K562 (cell line): Measurements from ENCODE around the gene CLIC3. TPM values are rescaled to one million over a fixed set of nuclear protein-coding genes. Genes with fewer than 3 reads are reported as not detected.

Experiments
- ATAC-seq: fragments of 200-7000 bp; cut with Tn5 transposase; 3 replicates; pipeline ENCODE4 v1.9.1; 2020; ENCODE audit warnings: moderate library complexity
- BruUV-seq: library from RNA; stranded (reverse); fragments of 400-500 nt; replicated peaks from 2 replicates; lab custom pipeline; 2021; lab: Mats Ljungman, UMichigan
- CTCF ChIA-PET: fragments of 300-600 bp; formaldehyde crosslinking; extraction: SDS; loops from one replicate; lab custom pipeline; 2021; ENCODE audit warnings: low intra/inter-chr PET ratio; lab: Yijun Ruan, JAX
- POLR2A ChIA-PET: fragments of 300-600, 350-650 bp; sonication (Branson Sonifier 250); formaldehyde crosslinking; extraction: SDS; loops from one replicate; lab custom pipeline; 2021; ENCODE audit warnings: antibody characterized with exemption, inconsistent platforms; lab: Yijun Ruan, JAX
- DNase-seq, 4 experiments: peaks; one replicate each; pipeline versions ENCODE4 v3.0.0 to v3.0.0-alpha.2; 2011 to 2018; ENCODE audit warnings: low spot score in 3 of 4, mixed read lengths in 3 of 4; ENCODE audit errors: extremely low read depth in 1 of 4
- FAIRE-seq: peaks from 2 replicates; lab custom pipeline; 2011; peaks lifted over from hg19 to GRCh38; lab: Jason Lieb, UNC
- H2AFZ ChIP-seq: 2 replicates; pipeline ENCODE4 v1.6.0; 2011; ENCODE audit warnings: low read depth, low read length, control low read depth, inconsistent platforms
- H3K27ac ChIP-seq: fragments of 200-600 bp; 3 replicates; pipeline ENCODE4 v1.8.0; 2011; ENCODE audit warnings: low read depth, mild to moderate bottlenecking, control low read depth, inconsistent platforms, low read length, moderate library complexity, mixed read lengths; ENCODE audit errors: extremely low read depth
- H3K27me3 ChIP-seq, 2 experiments: fragments of 300-600 bp in 1 of 2; 2 replicates in 1 of 2; 3 replicates in 1 of 2; pipeline versions ENCODE4 v1.6.0 to v1.8.0; 2011; ENCODE audit warnings: inconsistent platforms in 2 of 2, low read length in 2 of 2, mild to moderate bottlenecking in 1 of 2, mixed read lengths in 1 of 2, moderate library complexity in 1 of 2; ENCODE audit not compliant: control insufficient read depth in 2 of 2, insufficient read depth in 2 of 2
- H3K36me3 ChIP-seq: fragments of 300-600 bp; 3 replicates; pipeline ENCODE4 v1.8.0; 2011; ENCODE audit warnings: mild to moderate bottlenecking, low read length, inconsistent platforms; ENCODE audit not compliant: control insufficient read depth, insufficient read depth
- H3K4me1 ChIP-seq, 2 experiments: fragments of 200-600 bp in 1 of 2; replicated peaks in 1 of 2; 2 replicates in 1 of 2; 3 replicates in 1 of 2; pipeline versions ENCODE4 v1.5.1 to v1.8.0; 2011; ENCODE audit warnings: inconsistent platforms in 2 of 2, low read length in 2 of 2, mild to moderate bottlenecking in 1 of 2, mixed read lengths in 1 of 2, moderate library complexity in 1 of 2; ENCODE audit not compliant: control insufficient read depth in 2 of 2, insufficient read depth in 2 of 2
- H3K4me2 ChIP-seq: 2 replicates; pipeline ENCODE4 v1.6.1; 2011; ENCODE audit warnings: low read length, control low read depth, inconsistent platforms, mixed read lengths; ENCODE audit not compliant: insufficient read depth
- H3K4me3 ChIP-seq: fragments of 200-600 bp; sonication (generic), shearing (Covaris generic); 2 replicates; pipeline ENCODE4 v1.5.1; 2016; ENCODE audit warnings: control low read depth, inconsistent platforms
- H3K79me2 ChIP-seq: fragments of 200-600 bp; 3 replicates; pipeline ENCODE4 v1.8.0; 2011; ENCODE audit warnings: low read length, inconsistent platforms; ENCODE audit not compliant: control insufficient read depth, insufficient read depth
- H3K9ac ChIP-seq, 2 experiments: 2 replicates each; pipeline versions ENCODE4 v1.6.0 to v1.6.1; 2011; ENCODE audit warnings: low read depth in 2 of 2, low read length in 2 of 2, control low read depth in 1 of 2, inconsistent platforms in 1 of 2, mild to moderate bottlenecking in 1 of 2, mixed read lengths in 1 of 2; ENCODE audit not compliant: insufficient read depth in 1 of 2
- H3K9me1 ChIP-seq: one replicate; pipeline ENCODE4 v1.6.0; 2011; ENCODE audit warnings: inconsistent platforms, mild to moderate bottlenecking, low read length, moderate library complexity; ENCODE audit not compliant: control insufficient read depth, insufficient read depth
- H3K9me3 ChIP-seq: replicated peaks from 2 replicates; pipeline ENCODE4 v1.5.1; 2011; ENCODE audit warnings: low read depth, low read length, inconsistent platforms; ENCODE audit not compliant: control insufficient read depth, insufficient read depth
- H4K20me1 ChIP-seq: replicated peaks from 2 replicates; pipeline ENCODE4 v1.6.1; 2011; ENCODE audit warnings: low read length, inconsistent platforms, mixed read lengths; ENCODE audit not compliant: control insufficient read depth, insufficient read depth
- ATF7 ChIP-seq: fragments of 450-650 bp; IDR thresholded peaks from 2 replicates; pipeline ENCODE4 v1.7.1; 2014; ENCODE audit warnings: mild to moderate bottlenecking, moderate library complexity
- BRD9 ChIP-seq: fragments of 450-650 bp; IDR thresholded peaks from 2 replicates; pipeline ENCODE4 v1.6.1; 2018; ENCODE audit warnings: low read depth; ENCODE audit not compliant: partially characterized antibody
- DPF2 ChIP-seq: fragments of 450-650 bp; IDR thresholded peaks from 2 replicates; pipeline ENCODE4 v1.6.1; 2016
- E2F8 ChIP-seq: fragments of 450-650 bp; IDR thresholded peaks from 2 replicates; pipeline ENCODE4 v1.7.1; 2018; ENCODE audit warnings: mild to moderate bottlenecking, low read depth; ENCODE audit not compliant: partially characterized antibody
- ESRRA ChIP-seq: fragments of 450-650 bp; IDR thresholded peaks from 2 replicates; pipeline ENCODE4 v1.6.1; 2014; ENCODE audit warnings: low read depth, mild to moderate bottlenecking, moderate library complexity, borderline replicate concordance
- FOXJ2 ChIP-seq: fragments of 200-800 bp; sonication (Bioruptor generic); IDR thresholded peaks from 2 replicates; pipeline ENCODE4 v1.6.1; 2016; ENCODE audit warnings: missing genetic modification characterization, missing compliant biosample characterization
- HDAC2 ChIP-seq: fragments of 450-650 bp; IDR thresholded peaks from 2 replicates; pipeline ENCODE4 v1.6.1; 2016; ENCODE audit warnings: mild to moderate bottlenecking
- HNRNPH1 ChIP-seq: fragments of 200-400 bp; formaldehyde crosslinking; optimal IDR thresholded peaks from 2 replicates; pipeline ENCODE3; 2017; ENCODE audit warnings: low read depth, mild to moderate bottlenecking, low read length, moderate library complexity
- KLF6 ChIP-seq: fragments of 250-450 bp; sonication (Bioruptor Pico); IDR thresholded peaks from 2 replicates; pipeline ENCODE4 v1.4.0; 2020; ENCODE audit warnings: mild to moderate bottlenecking, moderate library complexity, borderline replicate concordance
- NONO ChIP-seq, 2 experiments: fragments of 200-400 bp in 1 of 2; fragments of 450-650 bp in 1 of 2; formaldehyde crosslinking in 1 of 2; IDR thresholded peaks; 2 replicates each; pipeline ENCODE4 v1.6.1; 2017; ENCODE audit warnings: low read depth in 2 of 2, mild to moderate bottlenecking in 2 of 2, moderate library complexity in 2 of 2, low read length in 1 of 2
- POU5F1 ChIP-seq: fragments of 150-350 bp; IDR thresholded peaks from 2 replicates; pipeline ENCODE4 v1.6.1; 2014; ENCODE audit warnings: borderline replicate concordance, low read length, low read depth, mild to moderate bottlenecking; ENCODE audit not compliant: partially characterized antibody
- RBM14 ChIP-seq: fragments of 200-400 bp; formaldehyde crosslinking; IDR thresholded peaks from 2 replicates; pipeline ENCODE4 v1.6.1; 2018; ENCODE audit warnings: low read depth, mild to moderate bottlenecking, low read length, moderate library complexity, borderline replicate concordance; ENCODE audit not compliant: insufficient read depth
- RBM39 ChIP-seq: fragments of 200-400 bp; formaldehyde crosslinking; optimal IDR thresholded peaks from 2 replicates; pipeline ENCODE3; 2018; ENCODE audit warnings: low read depth, low read length
- SP1 ChIP-seq: sonication (generic); formaldehyde crosslinking; IDR thresholded peaks from 2 replicates; pipeline ENCODE4 v1.8.1; 2022; ENCODE audit warnings: mild to moderate bottlenecking, missing genetic modification reagents
- TEAD4 ChIP-seq, 2 experiments: sonication (generic) in 1 of 2; formaldehyde crosslinking in 1 of 2; IDR thresholded peaks; 2 replicates each; pipeline versions ENCODE4 v1.6.1 to v1.8.0; 2012 to 2022; ENCODE audit warnings: borderline replicate concordance in 1 of 2, inconsistent platforms in 1 of 2, low read length in 1 of 2, mild to moderate bottlenecking in 1 of 2, missing genetic modification reagents in 1 of 2
- ZBTB12 ChIP-seq: fragments of 250-450 bp; sonication (Bioruptor Pico); IDR thresholded peaks from 2 replicates; pipeline ENCODE4 v1.4.0; 2020
- ZFP30 ChIP-seq: fragments of 250-450 bp; sonication (Bioruptor Pico); IDR thresholded peaks from 2 replicates; pipeline ENCODE4 v1.8.0; 2022; ENCODE audit warnings: moderate library complexity, mild to moderate bottlenecking, inconsistent platforms, borderline replicate concordance
- ZNF354B ChIP-seq: fragments of 250-450 bp; sonication (Bioruptor Pico); IDR thresholded peaks from 2 replicates; pipeline ENCODE4 v1.4.0; 2020
- ZSCAN29 ChIP-seq: fragments of 450-650 bp; IDR thresholded peaks from 2 replicates; pipeline ENCODE4 v1.6.1; 2017
- WGBS: fragments of 100-300 bp; shearing (Covaris generic); methylation state at CpG from one replicate; pipeline ENCODE4 v1.1.6; 2016; ENCODE audit warnings: low coverage, mixed read lengths; ENCODE audit not compliant: insufficient coverage; ENCODE audit errors: missing lambda C conversion rate; 5-methylcytosine and 5-hydroxymethylcytosine counted together
- in situ Hi-C: fragments of 300-500 bp; cut with MboI; formaldehyde crosslinking; loops from 4 replicates; pipeline ENCODE4 v1.15.0; 2018; ENCODE audit warnings: inconsistent platforms, mixed read lengths
- intact Hi-C: fragments of 100-400 bp; cut with micrococcal nuclease; formaldehyde crosslinking; loops from 2 replicates; pipeline ENCODE4 v1.14.2; 2022
- polyA plus RNA-seq, 8 experiments: library from polyadenylated mRNA; depleted of rRNA in 4 of 8; stranded (reverse) in 5 of 8; unstranded in 3 of 8; fragments of >200 nt; fragmentation: Nextera tagmentation in 2 of 8; fragmentation: Illumina TruSeq in 1 of 8; extraction: Ambion mirVana in 2 of 8; extraction: Trizol in 1 of 8; gene quantifications; 2 replicates each; pipeline versions ENCODE4 v1.2.1 to v1.2.3, GENCODE V29; 2011 to 2014; ENCODE audit warnings: inconsistent platforms in 1 of 8, missing spikeins in 1 of 8
- total RNA-seq, 7 experiments: library from RNA; depleted of rRNA in 6 of 7; stranded (reverse); fragments of >200 nt in 6 of 7; fragmentation: Illumina TruSeq in 2 of 7; extraction: Trizol in 2 of 7; gene quantifications; 2 replicates each; pipeline versions ENCODE4 v1.2.1 to v1.2.3, GENCODE V29; 2011 to 2021; ENCODE audit warnings: low replicate concordance in 1 of 7

The CLIC3 gene
- total and polyA plus RNA-seq, 9 of the 15 experiments (the other 6 are each of a cell fraction or from before 2014, with no cell fraction given) = 0.27 to 0.29 TPM; not detected in 7

- H3K4me1 ChIP-seq = peaks cover 0 to 61% of the 10 kb centered on the region in 2 experiments; a peak in 2 of 5 replicates
- peaks cover 2 to 7% of the 10 kb centered on the region in 2 experiments; a peak in 3 of 5 replicates for H3K27me3 ChIP-seq
- H3K9ac ChIP-seq = no peak overlapping the region; a peak in 1 of 4 replicates
- intact Hi-C loops = no loop called here
- H3K9me1 ChIP-seq = no peaks in the 10 kb centered on the region
- POLR2A ChIA-PET = no interaction called here
- no peak overlapping the region for H3K27ac ChIP-seq
- TF ChIP-seq ZNF354B (CRISPR knock-in tag) = no peak
- no peak for TF ChIP-seq RBM39
- TF ChIP-seq TEAD4 (IDR thresholded peaks at IDR 0.05; ENCODE audit: low read length) = no peak
- TF ChIP-seq TEAD4 (CRISPR knock-in tag; IDR thresholded peaks at IDR 0.05; ENCODE audit: borderline replicate concordance) = no peak
- no peak for TF ChIP-seq FOXJ2 (tag)
- TF ChIP-seq RBM14 = no peak
- no peak for TF ChIP-seq HDAC2
- TF ChIP-seq ESRRA = no peak
- no peak for TF ChIP-seq BRD9
- no peak for TF ChIP-seq E2F8
- TF ChIP-seq NONO (IDR thresholded peaks at IDR 0.05; ENCODE audit: low read depth in 2 of 2, low read length in 1 of 2) = no peak
- TF ChIP-seq ZFP30 (CRISPR knock-in tag) = no peak
- no peak for TF ChIP-seq SP1 (CRISPR knock-in tag)
- no peak for TF ChIP-seq ZBTB12
- TF ChIP-seq ZSCAN29 = no peak
- no peak for TF ChIP-seq DPF2
- TF ChIP-seq HNRNPH1 = no peak
- no peak for TF ChIP-seq POU5F1
- TF ChIP-seq ATF7 = no peak
- no peak for TF ChIP-seq KLF6
- no peaks in the 10 kb centered on the region for H3K36me3 ChIP-seq
- H3K79me2 ChIP-seq = no peaks in the 10 kb centered on the region
- ATAC-seq (no peak), DNase-seq (no peak), FAIRE-seq (no peak)
- 0 out of 2 replicates have a peak, but pooled peaks cover 4% of the 10 kb centered on the region for H4K20me1 ChIP-seq
- no peaks in the 10 kb centered on the region for H3K9me3 ChIP-seq
- BruUV-seq = no TSS peak
- in situ Hi-C loops = no loop called here
- no peak overlapping the region for H3K4me2 ChIP-seq
- no peak overlapping the region for H3K4me3 ChIP-seq
- CTCF ChIA-PET = no interaction called here
- no peak overlapping the region for H2AFZ ChIP-seq
- 9% methylated on average over 9 of the region's 9 CpGs for WGBS
Measured at GRCh38 chr9:136955943-136956335, 40.4 kb downstream of the CLIC3 start.
